Vagina (tissue), 2 donors: Measurements from ENCODE around the gene AIMP2.

Experiments
- CTCF ChIP-seq, 3 experiments: fragments of 450-650 bp in 2 of 3; fragments of 200-600 bp in 1 of 3; sonication (generic) in 1 of 3; IDR thresholded peaks; one replicate each; pipeline ENCODE4 v1.5.1; 2017 to 2019; ENCODE audit warnings: antibody characterized with exemption in 3 of 3, mild to moderate bottlenecking in 2 of 3, moderate library complexity in 2 of 3
- POLR2AphosphoS5 ChIP-seq, 2 donors: sonication (generic); formaldehyde crosslinking; IDR thresholded peaks; one replicate each; pipeline ENCODE4 v1.9.0; 2017; ENCODE audit warnings: antibody characterized with exemption in 2 of 2, mild to moderate bottlenecking in 2 of 2, low read depth in 1 of 2; ENCODE audit not compliant: insufficient read depth in 1 of 2

GRCh38 chr7:6023974-6024435 lies 14.9 kb downstream of the AIMP2 start:
- no peak for TF ChIP-seq CTCF (IDR thresholded peaks at IDR 0.05)
- TF ChIP-seq POLR2AphosphoS5 (IDR thresholded peaks at IDR 0.05; ENCODE audit: insufficient read depth in 1 of 2, low read depth in 1 of 2) = no peak
